ENCODE results near the gene CELSR2.

CELSR2 gene

GRCh38 chr1:109263597-109264378 is 14.4 kb downstream of the CELSR2 start:
- DNase-seq (ENCODE audit: low spot score) (peak; percentile 84), FAIRE-seq (peak; percentile 99)

DNA sequence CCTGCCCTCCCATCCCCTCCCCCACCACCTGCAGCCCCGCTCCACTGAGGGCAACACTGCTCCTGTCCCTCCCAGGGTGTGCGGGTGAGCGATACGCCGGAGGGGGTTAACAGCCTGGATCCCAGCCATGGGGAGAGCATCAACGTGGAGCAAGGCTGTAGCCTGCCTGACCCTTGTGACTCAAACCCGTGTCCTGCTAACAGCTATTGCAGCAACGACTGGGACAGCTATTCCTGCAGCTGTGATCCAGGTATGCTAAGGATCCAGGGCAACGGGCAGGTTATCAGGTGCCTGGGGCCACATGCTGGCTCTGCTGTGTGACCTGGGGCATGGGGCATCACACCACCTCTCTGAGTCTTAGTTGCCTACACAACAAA is 15.0 kb downstream of the CELSR2 start:
- DNase-seq (ENCODE audit: low spot score) (no peak), FAIRE-seq (peak; percentile 90)

- FAIRE-seq: no peak
- no peak for DNase-seq (ENCODE audit: low spot score)
Observed at GRCh38 chr1:109265016-109265415, 15.7 kb downstream of the CELSR2 start.

DNA sequence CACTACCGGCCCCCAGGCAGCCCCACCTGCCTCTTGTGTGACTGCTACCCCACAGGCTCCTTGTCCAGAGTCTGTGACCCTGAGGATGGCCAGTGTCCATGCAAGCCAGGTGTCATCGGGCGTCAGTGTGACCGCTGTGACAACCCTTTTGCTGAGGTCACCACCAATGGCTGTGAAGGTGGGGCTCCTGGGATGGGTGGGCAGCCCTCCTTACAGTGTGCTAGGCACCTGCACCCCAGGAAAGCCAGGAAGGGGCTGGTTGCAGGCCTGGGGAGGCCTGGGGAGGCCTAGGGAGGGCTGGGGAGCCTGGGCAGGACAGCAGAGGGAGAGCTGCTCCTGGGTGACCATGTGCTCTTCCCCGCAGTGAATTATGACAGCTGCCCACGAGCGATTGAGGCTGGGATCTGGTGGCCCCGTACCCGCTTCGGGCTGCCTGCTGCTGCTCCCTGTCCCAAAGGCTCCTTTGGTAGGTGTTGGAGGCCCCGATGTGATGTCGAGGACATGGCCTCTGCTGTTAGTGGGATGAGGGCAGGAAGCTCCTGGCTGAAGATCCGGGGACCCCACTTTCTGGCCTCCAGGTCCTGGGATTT is 16.5 kb downstream of the CELSR2 start:
- DNase-seq (ENCODE audit: low spot score) (no peak), FAIRE-seq (no peak)

- DNase-seq (ENCODE audit: low spot score) (peak; percentile 79), FAIRE-seq (peak; percentile 74)
Observed at GRCh38 chr1:109266965-109267364, 17.6 kb downstream of the CELSR2 start.

DNA sequence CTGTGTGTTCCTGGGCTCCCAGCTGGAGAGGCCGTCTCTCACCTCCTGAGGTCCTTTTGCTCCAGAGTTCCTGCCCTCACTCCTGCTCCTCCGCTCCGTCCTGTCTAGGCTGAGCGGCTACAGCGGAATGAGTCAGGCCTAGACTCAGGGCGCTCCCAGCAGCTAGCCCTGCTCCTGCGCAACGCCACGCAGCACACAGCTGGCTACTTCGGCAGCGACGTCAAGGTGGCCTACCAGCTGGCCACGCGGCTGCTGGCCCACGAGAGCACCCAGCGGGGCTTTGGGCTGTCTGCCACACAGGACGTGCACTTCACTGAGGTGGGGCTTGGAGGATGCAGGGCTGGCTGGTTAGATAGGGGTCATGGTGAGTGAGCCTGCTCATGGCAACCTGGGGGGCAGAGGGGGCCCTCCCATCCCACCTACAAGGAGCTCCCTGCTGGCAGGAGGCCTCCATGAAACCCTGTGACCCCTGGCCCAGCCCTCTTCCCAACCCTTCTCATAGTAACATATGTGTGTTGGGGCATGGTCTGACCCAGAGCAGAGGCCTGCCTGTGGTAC is 18.5 kb downstream of the CELSR2 start:
- DNase-seq (ENCODE audit: low spot score) (no peak), FAIRE-seq (peak; percentile 50)

DNA sequence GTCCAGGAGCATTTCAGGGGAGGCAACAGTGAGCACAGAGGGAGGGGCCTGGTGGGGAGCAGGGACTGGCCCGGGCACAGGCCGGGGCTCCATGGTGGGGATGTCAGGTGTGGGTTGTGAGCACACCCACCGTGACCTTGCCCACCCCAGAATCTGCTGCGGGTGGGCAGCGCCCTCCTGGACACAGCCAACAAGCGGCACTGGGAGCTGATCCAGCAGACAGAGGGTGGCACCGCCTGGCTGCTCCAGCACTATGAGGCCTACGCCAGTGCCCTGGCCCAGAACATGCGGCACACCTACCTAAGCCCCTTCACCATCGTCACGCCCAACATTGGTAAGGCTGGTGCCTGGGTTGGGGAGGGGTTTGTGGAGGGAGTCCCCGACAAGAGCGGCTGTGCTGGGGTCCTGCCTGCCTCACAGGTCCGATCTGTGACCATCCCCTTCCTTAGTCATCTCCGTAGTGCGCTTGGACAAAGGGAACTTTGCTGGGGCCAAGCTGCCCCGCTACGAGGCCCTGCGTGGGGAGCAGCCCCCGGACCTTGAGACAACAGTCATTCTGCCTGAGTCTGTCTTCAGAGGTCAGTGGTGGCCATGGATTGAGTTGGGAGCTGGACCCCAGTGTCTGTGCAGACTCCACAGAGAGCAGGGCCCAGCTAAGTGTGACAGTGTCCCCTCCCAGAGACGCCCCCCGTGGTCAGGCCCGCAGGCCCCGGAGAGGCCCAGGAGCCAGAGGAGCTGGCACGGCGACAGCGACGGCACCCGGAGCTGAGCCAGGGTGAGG is 19.3 kb downstream of the CELSR2 start:
- FAIRE-seq: no peak
- DNase-seq (ENCODE audit: low spot score): no peak

DNA sequence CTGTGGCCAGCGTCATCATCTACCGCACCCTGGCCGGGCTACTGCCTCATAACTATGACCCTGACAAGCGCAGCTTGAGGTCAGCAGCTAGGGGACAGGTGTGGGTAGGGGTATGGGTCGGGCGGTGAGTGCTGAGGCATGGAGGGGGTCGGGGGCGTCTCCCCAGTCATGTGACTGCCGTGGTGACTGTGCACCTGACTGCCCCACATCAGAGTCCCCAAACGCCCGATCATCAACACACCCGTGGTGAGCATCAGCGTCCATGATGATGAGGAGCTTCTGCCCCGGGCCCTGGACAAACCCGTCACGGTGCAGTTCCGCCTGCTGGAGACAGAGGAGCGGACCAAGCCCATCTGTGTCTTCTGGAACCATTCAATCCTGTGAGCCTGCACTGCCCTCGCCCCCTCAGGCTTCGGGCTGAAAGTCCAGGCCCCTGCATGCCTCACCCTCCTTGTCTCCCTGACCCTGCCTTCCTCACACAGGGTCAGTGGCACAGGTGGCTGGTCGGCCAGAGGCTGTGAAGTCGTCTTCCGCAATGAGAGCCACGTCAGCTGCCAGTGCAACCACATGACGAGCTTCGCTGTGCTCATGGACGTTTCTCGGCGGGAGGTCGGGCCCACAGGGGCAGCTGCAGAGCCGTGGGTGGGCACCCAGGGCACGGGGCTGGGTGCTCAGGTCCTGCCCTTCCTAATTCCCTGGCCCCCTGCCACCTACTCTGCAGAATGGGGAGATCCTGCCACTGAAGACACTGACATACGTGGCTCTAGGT is 20.1 kb downstream of the CELSR2 start:
- DNase-seq (ENCODE audit: low spot score): no peak
- FAIRE-seq: peak; percentile 5

GRCh38 chr1:109269981-109270622 is 20.8 kb downstream of the CELSR2 start:
- FAIRE-seq (peak; percentile 58), DNase-seq (ENCODE audit: low spot score) (no peak)

DNA sequence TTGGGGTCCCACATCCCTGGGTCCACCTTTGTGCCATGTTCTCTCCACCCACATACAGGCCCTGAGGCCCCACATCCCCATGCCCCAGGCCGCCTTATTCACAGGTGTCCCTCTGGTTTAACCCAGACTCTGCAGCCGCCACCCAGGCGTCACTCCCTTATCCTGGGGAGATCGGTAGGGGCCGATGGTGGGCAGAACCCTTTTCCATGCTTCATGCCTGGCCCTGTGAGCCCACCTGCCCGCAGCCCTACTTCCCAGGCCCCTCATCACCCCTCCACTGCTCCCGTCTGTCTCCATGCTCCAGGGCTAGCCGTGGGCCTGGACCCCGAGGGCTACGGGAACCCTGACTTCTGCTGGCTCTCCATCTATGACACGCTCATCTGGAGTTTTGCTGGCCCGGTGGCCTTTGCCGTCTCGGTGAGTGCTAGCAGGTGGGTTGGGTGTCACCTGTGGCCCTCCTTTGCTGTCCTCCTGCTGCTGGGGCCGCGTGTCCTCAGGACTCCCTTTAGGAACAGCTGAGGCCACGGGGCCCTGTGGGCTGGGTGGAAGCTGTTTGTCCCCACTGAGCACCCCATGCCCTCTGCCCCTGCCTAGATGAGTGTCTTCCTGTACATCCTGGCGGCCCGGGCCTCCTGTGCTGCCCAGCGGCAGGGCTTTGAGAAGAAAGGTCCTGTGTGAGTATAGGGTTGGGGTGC is 21.4 kb downstream of the CELSR2 start:
- DNase-seq (ENCODE audit: low spot score): no peak
- FAIRE-seq: no peak

DNA sequence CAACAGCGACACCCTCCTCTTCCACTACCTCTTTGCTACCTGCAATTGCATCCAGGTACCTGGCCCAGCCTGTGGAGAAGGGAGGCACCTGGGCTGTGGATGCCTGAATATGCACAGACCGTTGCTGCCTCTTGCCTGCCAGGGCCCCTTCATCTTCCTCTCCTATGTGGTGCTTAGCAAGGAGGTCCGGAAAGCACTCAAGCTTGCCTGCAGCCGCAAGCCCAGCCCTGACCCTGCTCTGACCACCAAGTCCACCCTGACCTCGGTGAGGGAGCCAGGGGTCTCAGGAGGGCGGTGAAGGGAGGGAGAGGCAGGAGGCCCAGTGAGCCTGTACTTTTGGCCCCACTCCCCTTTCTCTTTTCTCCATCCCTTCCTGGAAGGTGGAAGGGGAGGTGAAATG is 22.1 kb downstream of the CELSR2 start:
- no peak for DNase-seq (ENCODE audit: low spot score)
- peak; percentile 27 for FAIRE-seq

GRCh38 chr1:109272021-109272799 is 22.9 kb downstream of the CELSR2 start:
- DNase-seq (ENCODE audit: low spot score) (no peak), FAIRE-seq (peak; percentile 59)

GRCh38 chr1:109272831-109273547 is 23.6 kb downstream of the CELSR2 start:
- no peak for DNase-seq (ENCODE audit: low spot score)
- FAIRE-seq: no peak

DNA sequence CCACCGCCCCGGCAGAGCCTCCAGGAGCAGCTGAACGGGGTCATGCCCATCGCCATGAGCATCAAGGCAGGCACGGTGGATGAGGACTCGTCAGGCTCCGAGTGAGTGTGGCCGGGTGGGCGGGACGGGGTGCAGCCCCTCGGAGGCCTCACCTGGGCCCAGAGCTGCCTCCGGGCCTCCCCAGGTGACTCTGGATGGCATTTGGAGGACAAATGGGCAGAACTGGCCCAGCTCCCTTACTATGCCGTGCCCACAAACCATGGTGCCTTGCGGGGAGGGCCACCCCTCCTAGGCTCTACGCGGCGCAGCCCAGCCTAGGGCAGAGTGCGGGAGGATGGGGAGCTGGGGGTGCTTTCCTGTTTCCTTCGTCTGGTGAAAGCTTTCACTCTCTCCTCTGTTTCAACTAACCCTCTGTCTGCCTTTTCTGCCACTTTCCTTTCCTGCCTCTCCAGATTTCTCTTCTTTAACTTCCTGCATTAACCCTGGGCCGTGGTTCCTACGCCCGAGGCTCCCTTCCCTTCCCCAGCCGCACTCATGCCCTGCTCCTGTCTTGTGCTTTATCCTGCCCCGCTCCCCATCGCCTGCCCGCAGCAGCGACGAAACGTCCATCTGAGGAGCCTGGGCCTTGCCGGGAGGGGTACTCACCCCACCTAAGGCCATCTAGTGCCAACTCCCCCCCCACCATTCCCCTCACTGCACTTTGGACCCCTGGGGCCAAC is 24.4 kb downstream of the CELSR2 start:
- DNase-seq (ENCODE audit: low spot score) (no peak), FAIRE-seq (no peak)

DNA sequence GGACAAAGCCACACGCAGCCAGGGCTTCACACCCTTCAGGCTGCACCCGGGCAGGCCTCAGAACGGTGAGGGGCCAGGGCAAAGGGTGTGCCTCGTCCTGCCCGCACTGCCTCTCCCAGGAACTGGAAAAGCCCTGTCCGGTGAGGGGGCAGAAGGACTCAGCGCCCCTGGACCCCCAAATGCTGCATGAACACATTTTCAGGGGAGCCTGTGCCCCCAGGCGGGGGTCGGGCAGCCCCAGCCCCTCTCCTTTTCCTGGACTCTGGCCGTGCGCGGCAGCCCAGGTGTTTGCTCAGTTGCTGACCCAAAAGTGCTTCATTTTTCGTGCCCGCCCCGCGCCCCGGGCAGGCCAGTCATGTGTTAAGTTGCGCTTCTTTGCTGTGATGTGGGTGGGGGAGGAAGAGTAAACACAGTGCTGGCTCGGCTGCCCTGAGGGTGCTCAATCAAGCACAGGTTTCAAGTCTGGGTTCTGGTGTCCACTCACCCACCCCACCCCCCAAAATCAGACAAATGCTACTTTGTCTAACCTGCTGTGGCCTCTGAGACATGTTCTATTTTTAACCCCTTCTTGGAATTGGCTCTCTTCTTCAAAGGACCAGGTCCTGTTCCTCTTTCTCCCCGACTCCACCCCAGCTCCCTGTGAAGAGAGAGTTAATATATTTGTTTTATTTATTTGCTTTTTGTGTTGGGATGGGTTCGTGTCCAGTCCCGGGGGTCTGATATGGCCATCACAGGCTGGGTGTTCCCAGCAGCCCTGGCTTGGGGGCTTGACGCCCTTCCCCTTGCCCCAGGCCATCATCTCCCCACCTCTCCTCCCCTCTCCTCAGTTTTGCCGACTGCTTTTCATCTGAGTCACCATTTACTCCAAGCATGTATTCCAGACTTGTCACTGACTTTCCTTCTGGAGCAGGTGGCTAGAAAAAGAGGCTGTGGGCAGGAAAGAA is 25.5 kb downstream of the CELSR2 start:
- DNase-seq (ENCODE audit: low spot score) (peak; percentile 78), FAIRE-seq (peak; percentile 55)

- FAIRE-seq (no peak), DNase-seq (ENCODE audit: low spot score) (no peak)
Observed at GRCh38 chr1:109275706-109276345, 26.5 kb downstream of the CELSR2 start.
